Stimulated activated CD8-positive, alpha-beta memory T cell treated with anti-CD3 and anti-CD28 coated beads, Interleukin-7, amount 100 ng/mL, for 48 hours (primary cell): ENCODE results near the gene GALNT13.

Source experiments
- DNase-seq, 2 donors: peaks; one replicate each; pipeline ENCODE4 v3.0.0-alpha.2; 2020; ENCODE audit warnings: low read depth in 1 of 2; ENCODE audit errors: extremely low read depth in 1 of 2

GALNT13 gene

GRCh38 chr2:154203902-154204301 is 332.2 kb downstream of the GALNT13 start:
- DNase-seq, result no peak

- DNase-seq, result no peak
Observed at GRCh38 chr2:154207288-154208047, 335.7 kb downstream of the GALNT13 start.

DNA sequence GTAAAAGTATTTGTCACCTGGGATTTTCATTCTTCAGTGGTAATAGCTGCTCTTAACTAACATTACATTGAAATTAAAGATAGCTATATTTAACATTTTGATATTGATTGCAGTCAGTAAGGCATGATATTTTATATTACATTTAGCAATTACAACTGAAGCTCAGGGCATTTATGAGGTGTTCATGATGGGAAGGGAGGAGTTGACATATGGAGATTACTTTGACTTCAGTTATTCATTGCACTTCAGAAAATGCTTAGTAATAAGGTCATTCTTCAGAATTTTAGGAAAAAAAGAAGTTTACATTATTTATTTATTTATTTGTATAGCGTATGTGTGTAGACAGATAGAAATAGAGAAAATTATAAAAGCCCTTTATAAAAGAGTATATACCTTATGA is 352.0 kb downstream of the GALNT13 start:
- DNase-seq, result no peak

- DNase-seq, result no peak
Observed at GRCh38 chr2:154226931-154227330, 355.2 kb downstream of the GALNT13 start.

GRCh38 chr2:154228566-154229280 is 357.0 kb downstream of the GALNT13 start:
- no peak for DNase-seq

DNA sequence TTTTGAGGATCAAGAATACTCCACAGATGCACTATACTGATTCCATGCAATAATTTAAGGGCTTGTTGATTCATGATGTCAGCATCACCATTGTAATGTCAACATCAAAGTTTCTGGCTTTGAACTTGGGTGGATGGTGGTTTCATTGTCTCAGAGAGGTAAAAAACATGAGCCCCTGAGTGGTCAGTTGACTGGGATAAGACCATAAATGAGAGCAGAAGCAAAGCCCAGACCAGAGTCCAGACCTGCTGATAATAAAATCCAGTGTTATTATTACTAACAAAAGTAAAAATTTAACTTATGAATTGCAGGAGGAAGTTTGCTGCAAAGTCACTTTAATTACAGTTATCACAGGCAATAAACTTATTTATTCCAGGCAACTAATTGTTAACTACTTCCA is 358.2 kb downstream of the GALNT13 start:
- DNase-seq, result no peak

DNA sequence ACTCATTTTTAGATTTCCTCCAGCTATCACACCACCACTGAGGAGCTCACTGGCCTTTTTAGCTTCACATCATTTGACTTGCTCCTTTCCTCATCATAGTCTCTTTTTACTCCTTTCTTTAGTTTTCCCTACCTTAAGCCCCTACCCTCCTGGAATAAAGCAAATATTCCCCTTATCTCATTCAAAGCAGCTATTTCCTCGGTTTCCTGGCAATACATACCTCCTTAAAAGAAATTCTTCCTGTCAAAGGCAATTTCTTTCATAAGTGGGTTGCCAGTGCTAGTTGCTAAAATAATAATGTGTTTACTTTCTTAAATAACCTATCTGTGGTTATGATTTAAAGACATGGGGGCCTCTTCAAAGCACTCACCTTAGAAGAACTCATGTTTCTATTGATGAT is 359.3 kb downstream of the GALNT13 start:
- no peak for DNase-seq

DNA sequence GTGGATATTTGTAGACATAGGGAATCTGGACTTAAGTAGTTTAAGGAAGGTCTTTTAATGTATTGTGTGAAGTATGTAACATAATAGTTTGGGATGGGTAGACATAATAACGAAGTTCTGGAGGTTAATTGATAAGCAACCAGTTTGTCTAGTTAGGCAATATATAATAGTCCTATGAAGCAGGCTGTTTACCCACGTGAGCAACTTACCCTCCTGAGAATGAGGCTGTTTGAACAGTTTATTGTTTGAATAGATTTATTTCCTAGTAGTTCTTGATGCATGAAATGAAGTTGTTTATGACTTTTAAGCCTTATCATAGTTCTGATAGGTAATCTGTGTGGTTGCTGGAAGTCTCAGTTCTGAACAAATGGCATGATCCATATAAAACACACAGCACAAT is 361.5 kb downstream of the GALNT13 start:
- no peak for DNase-seq

- no peak for DNase-seq
Observed at GRCh38 chr2:154238252-154238651, 366.5 kb downstream of the GALNT13 start.

- no peak for DNase-seq
Observed at GRCh38 chr2:154240316-154240715, 368.6 kb downstream of the GALNT13 start.

- no peak for DNase-seq
Observed at GRCh38 chr2:154240921-154241379, 369.2 kb downstream of the GALNT13 start.

- no peak for DNase-seq
Observed at GRCh38 chr2:154242687-154243086, 371.0 kb downstream of the GALNT13 start.

GRCh38 chr2:154243685-154244084 is 372.0 kb downstream of the GALNT13 start:
- DNase-seq, result no peak

DNA sequence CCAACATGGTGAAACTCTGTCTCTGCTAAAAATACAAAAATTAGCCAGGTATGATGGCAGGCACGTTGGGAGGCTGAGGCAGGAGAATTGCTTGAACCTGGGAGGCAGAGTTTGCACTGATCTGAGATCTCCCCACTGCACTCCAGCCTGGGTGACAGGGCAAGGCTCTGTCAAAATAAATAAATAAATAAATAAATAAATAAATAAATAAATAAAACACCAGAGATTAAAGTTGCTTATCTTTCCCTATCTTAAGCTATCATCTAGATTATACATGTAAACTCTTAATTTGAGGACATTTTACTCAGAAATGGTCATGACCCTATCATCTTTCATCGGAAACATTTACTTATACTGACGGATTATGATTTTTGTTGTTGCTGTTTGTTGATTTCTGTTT is 373.2 kb downstream of the GALNT13 start:
- DNase-seq, result no peak

DNA sequence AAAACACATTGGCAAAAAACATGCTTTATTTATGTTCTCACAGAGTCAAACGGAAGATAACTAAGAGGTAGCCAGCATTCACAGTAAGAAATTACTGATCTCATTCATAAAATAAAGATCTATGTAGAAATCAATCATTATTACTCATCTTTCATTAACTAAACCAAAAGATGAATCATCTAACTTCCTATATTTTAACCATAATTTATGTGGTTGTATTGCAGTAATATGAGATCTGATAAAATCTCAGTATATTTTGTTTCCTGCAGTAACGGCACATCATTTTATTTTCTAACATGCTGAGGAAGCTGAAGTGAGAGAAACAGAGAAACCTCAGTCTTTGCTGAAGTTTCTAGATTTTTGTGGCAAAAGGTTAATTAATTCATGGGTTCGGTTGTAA is 375.8 kb downstream of the GALNT13 start:
- no peak for DNase-seq

- no peak for DNase-seq
Observed at GRCh38 chr2:154256136-154256535, 384.4 kb downstream of the GALNT13 start.

- no peak for DNase-seq
Observed at GRCh38 chr2:154259030-154259429, 387.3 kb downstream of the GALNT13 start.

DNA sequence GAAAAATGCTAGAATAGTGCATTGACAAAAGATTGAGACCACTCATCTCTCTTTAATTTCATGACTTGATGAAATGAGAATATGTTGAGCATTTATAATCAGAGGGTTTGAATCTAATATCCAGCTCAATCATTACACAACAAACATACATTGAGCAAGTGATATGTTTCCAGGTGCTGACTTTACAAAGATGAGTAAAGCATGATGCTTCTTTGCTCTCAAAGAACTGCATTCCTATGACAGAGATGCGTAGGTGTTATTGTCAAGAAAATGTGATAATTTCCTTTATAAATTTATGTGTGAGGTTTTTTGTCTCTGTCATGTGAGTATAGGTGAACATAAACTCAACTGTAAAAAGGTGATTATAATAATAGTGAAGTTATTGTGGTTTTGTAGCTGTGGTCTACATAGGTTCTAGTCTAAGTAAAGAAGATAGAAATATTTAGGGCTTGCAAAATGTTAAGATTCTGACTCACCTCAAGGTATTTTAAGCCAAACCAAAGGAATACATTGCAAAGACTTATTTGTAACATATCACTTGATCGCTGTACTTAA is 389.8 kb downstream of the GALNT13 start:
- DNase-seq, result no peak

- no peak for DNase-seq
Observed at GRCh38 chr2:154263206-154263605, 391.5 kb downstream of the GALNT13 start.

- no peak for DNase-seq
Observed at GRCh38 chr2:154264024-154264423, 392.3 kb downstream of the GALNT13 start.

GRCh38 chr2:154267983-154268382 is 396.3 kb downstream of the GALNT13 start:
- DNase-seq, result no peak

DNA sequence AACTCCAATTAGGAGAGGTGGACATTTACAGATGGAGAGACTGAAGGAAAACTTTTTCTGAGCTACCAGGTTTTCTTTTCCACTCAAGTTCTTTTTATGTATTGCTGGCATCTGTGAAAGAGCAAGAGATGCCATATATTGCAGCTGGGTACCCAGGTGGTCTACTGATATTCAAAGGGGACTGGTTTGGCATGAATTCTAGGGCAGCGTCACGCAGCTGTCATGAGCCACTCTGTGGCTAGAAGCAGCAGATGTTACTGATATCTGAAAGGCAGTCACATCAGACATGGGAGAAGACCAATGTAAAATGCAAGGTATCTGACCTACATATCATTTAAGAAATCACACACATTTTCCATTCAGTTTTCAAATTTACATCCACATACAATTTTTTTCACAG is 408.8 kb downstream of the GALNT13 start:
- no peak for DNase-seq
